Spleen (tissue), 7 donors: ENCODE data around the gene NIPAL3.

Source experiments
- CTCF ChIP-seq, 11 experiments: fragments of 200-600 bp in 7 of 11; fragments of 450-650 bp in 4 of 11; sonication (generic) in 4 of 11; IDR thresholded peaks in 8 of 11; conservative IDR thresholded peaks in 3 of 11; 1 replicate in 7 of 11; 2 replicates in 4 of 11; pipeline versions ENCODE4 v1.4.0 to v1.8.0; 2016 to 2021; ENCODE audit warnings: antibody characterized with exemption in 11 of 11, inconsistent platforms in 4 of 11, mild to moderate bottlenecking in 1 of 11
- POLR2A ChIP-seq, 3 donors: fragments of 450-650 bp; IDR thresholded peaks; one replicate each; pipeline ENCODE4 v1.5.1; 2017; ENCODE audit warnings: antibody characterized with exemption in 3 of 3, mild to moderate bottlenecking in 1 of 3
- POLR2AphosphoS5 ChIP-seq, 3 donors: sonication (generic); formaldehyde crosslinking; IDR thresholded peaks; one replicate each; pipeline ENCODE4 v1.5.1; 2017; ENCODE audit warnings: antibody characterized with exemption in 3 of 3
- donor health status: DM: no; HTN: no; CAD: no; lungs with moderate emphysema.
- donor health status: DM: no; HTN: no; CAD: no.
- donor health status: DM: no; HTN: no; CAD: no.

GRCh38 chr1:24455272-24455671 is 39.7 kb downstream of the NIPAL3 start:
- TF ChIP-seq CTCF (IDR thresholded peaks at IDR 0.05 in 8 of 11, conservative IDR thresholded peaks at IDR 0.05 in 3 of 11) (no peak), POLR2AphosphoS5 (IDR thresholded peaks at IDR 0.05) (no peak), POLR2A (IDR thresholded peaks at IDR 0.05) (no peak)
